LNCAP (cell line): ENCODE data around the gene ZNF493.

Source experiments
- CTCF ChIP-seq: fragments of 450-650 bp; IDR thresholded peaks from 2 replicates; pipeline ENCODE4 v1.5.1; 2017; ENCODE audit warnings: mild to moderate bottlenecking

ZNF493 gene

DNA sequence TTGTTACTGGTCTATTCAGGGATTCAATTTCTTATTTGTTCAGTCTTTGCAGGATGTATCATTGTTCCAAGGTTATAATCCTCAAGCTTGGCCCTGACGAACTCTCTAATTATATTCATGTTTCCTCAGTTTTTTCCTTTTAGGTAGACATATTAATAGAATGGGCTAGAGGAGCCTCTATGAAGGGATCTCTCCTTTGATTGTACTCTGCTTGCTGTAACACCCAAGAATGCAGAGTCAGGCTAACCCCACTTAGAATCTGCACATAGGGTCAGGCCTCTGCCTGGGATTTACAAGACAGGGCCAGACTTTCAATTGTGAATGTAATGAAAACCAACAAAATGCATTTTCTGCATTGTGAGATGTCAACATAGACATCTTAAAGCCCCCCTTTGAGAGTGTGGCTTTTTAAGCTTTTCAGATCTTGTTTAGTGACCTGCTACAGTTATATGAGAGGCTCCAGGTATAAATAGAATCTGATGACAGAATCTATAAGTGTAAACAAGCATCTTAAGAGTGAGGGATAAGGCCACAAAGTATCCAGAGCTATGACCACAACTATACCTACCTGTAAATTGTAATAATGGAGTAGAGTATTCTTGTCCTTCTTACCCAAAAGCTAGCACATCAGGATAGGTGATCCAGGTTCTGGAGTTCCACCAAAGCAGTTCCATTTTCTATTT lies 5.5 kb downstream of the ZNF493 start:
- TF ChIP-seq CTCF: no peak

DNA sequence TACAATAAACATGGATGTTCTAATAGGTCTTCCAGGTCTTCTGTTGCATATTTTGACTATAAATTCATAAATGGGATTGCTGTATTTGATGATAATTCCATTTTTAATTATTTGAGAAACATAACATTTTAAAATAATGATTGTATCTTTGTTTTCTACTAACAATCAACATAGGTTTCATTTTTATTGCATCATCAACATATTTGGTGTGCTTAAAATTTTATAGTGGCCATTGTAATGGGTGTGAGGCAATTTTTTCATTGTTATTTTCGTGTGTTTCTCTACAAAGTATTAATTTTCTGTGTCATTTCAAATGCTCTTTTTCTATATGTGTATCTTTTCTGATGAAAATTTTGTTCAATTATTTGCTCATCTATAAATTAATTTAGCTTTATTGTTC lies 13.2 kb downstream of the ZNF493 start:
- TF ChIP-seq CTCF: no peak

GRCh38 chr19:21422244-21422643 lies 25.3 kb downstream of the ZNF493 start:
- TF ChIP-seq CTCF: no peak

GRCh38 chr19:21423057-21424041 lies 26.4 kb downstream of the ZNF493 start:
- no peak for TF ChIP-seq CTCF

DNA sequence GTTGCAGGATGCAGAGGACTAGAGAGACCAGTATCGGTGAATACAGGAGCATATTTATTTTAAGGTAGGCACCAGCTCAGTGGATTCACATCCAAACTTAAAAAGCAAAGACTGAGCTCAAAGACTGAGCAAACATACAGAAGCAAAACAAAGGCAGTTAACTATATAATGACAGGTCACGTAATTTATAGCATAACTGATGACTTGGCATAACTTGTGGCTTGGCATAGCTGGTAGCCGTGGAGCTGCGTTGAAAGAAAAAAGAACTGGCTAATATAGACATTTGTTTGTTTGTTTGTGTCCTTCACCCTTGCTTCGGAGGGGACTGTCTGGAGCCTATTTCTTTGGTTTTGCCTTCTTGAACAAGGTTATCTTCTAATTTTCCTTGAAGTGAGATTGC lies 33.7 kb downstream of the ZNF493 start:
- no peak for TF ChIP-seq CTCF

DNA sequence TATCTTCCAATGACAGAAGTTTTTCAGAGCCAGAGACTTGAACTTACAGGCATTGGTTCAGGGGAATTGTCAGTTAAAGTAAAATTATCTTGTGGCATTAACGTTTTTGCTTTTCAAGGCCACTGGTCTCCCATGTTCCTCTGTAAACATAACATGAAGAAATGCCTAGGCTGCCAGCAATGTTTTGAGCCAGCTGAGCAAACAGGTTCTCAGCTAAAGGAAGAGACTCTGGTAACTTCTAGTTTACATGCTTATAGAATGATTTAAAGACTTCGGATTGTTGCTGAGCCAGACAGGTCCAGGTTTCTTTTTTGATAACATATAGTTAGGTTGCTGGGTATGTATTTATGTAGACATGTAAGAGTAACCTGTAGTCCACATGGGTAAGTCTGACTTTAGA lies 35.7 kb downstream of the ZNF493 start:
- no peak for TF ChIP-seq CTCF

- no peak for TF ChIP-seq CTCF
These were observed 37.6 kb downstream of the ZNF493 start for GRCh38 chr19:21434516-21434915.
